CD14-positive monocyte (primary cell): ENCODE measurements around the gene HSPA6. TPM values are rescaled to one million over a fixed set of nuclear protein-coding genes. Genes with fewer than 3 reads are reported as not detected.
A peak's percentile ranks its signal among the peaks of the same experiment; 100 is the strongest.

Experiments used
- DNase-seq, 3 donors: peaks; one replicate each; pipeline ENCODE4 v3.0.0-alpha.2; 2011 to 2022
- H2AFZ ChIP-seq: 2 replicates; pipeline ENCODE4 v1.6.0; 2012; ENCODE audit warnings: mild to moderate bottlenecking, low read depth, low read length, inconsistent platforms; ENCODE audit not compliant: insufficient read depth, poor library complexity, severe bottlenecking
- H3K27ac ChIP-seq, 2 donors: 1 replicate in 1 of 2; 2 replicates in 1 of 2; pipeline ENCODE4 v1.5.1; 2012 to 2013; ENCODE audit warnings: low read length in 2 of 2, control low read depth in 1 of 2, inconsistent platforms in 1 of 2, low read depth in 1 of 2, mild to moderate bottlenecking in 1 of 2
- H3K27me3 ChIP-seq, 2 donors: one replicate each; pipeline versions ENCODE4 v1.6.0 to v1.6.1; 2011 to 2013; ENCODE audit warnings: low read length in 2 of 2; ENCODE audit not compliant: control insufficient read depth in 2 of 2, insufficient read depth in 2 of 2
- H3K36me3 ChIP-seq, 2 donors: replicated peaks in 1 of 2; 1 replicate in 1 of 2; 2 replicates in 1 of 2; pipeline versions ENCODE4 v1.5.1 to v1.6.1; 2012 to 2013; ENCODE audit warnings: low read length in 2 of 2, control low read depth in 1 of 2, inconsistent platforms in 1 of 2, mild to moderate bottlenecking in 1 of 2; ENCODE audit not compliant: insufficient read depth in 2 of 2, control insufficient read depth in 1 of 2
- H3K4me1 ChIP-seq, 2 donors: 1 replicate in 1 of 2; 2 replicates in 1 of 2; pipeline versions ENCODE4 v1.5.1 to v1.6.1; 2012 to 2013; ENCODE audit warnings: low read length in 2 of 2, control low read depth in 1 of 2, inconsistent platforms in 1 of 2, mild to moderate bottlenecking in 1 of 2, moderate library complexity in 1 of 2; ENCODE audit not compliant: insufficient read depth in 2 of 2, control insufficient read depth in 1 of 2
- H3K4me2 ChIP-seq: replicated peaks from 2 replicates; pipeline ENCODE3; 2012; ENCODE audit warnings: low read length, moderate library complexity, mild to moderate bottlenecking; ENCODE audit not compliant: poor library complexity, severe bottlenecking; ENCODE audit errors: extremely low read depth
- H3K4me3 ChIP-seq, 3 experiments: fragments of 200-600 bp in 1 of 3; sonication (generic) in 1 of 3; replicated peaks in 1 of 3; 1 replicate in 2 of 3; 2 replicates in 1 of 3; pipeline ENCODE4 v1.5.1; 2011 to 2013; ENCODE audit warnings: low read length in 3 of 3, mild to moderate bottlenecking in 3 of 3, control low read depth in 2 of 3, low read depth in 2 of 3, inconsistent platforms in 1 of 3, moderate library complexity in 1 of 3
- H3K79me2 ChIP-seq: 2 replicates; pipeline ENCODE4 v1.6.0; 2012; ENCODE audit warnings: mild to moderate bottlenecking, control low read depth, inconsistent platforms, low read length, moderate library complexity; ENCODE audit not compliant: insufficient read depth
- H3K9ac ChIP-seq: 2 replicates; pipeline ENCODE4 v1.6.0; 2017; ENCODE audit warnings: low read length, mild to moderate bottlenecking; ENCODE audit not compliant: insufficient read depth, poor library complexity, severe bottlenecking
- H3K9me3 ChIP-seq, 2 donors: replicated peaks in 1 of 2; 1 replicate in 1 of 2; 2 replicates in 1 of 2; pipeline versions ENCODE4 v1.5.1 to v1.6.1; 2012 to 2013; ENCODE audit warnings: low read length in 2 of 2, control low read depth in 1 of 2; ENCODE audit not compliant: control insufficient read depth in 1 of 2, insufficient read depth in 1 of 2
- H4K20me1 ChIP-seq: 2 replicates; pipeline ENCODE4 v1.6.0; 2012; ENCODE audit warnings: mild to moderate bottlenecking, low read length, control low read depth, moderate library complexity; ENCODE audit not compliant: insufficient read depth
- H3K27ac Mint-ChIP-seq, 7 donors: one replicate each; pipeline ENCODE4 v1.8.0; 2020; ENCODE audit warnings: mild to moderate bottlenecking in 7 of 7, mixed read lengths in 7 of 7, moderate library complexity in 6 of 7, inconsistent platforms in 2 of 7
- H3K27me3 Mint-ChIP-seq, 3 donors: one replicate each; pipeline ENCODE4 v1.8.0; 2021 to 2022; ENCODE audit warnings: low read depth in 3 of 3, mild to moderate bottlenecking in 3 of 3, mixed read lengths in 3 of 3, moderate library complexity in 3 of 3, inconsistent platforms in 1 of 3
- H3K36me3 Mint-ChIP-seq, 2 donors: one replicate each; pipeline ENCODE4 v1.8.0; 2020; ENCODE audit warnings: mixed read lengths in 2 of 2, inconsistent platforms in 1 of 2, mild to moderate bottlenecking in 1 of 2
- H3K4me1 Mint-ChIP-seq: one replicate; pipeline ENCODE4 v1.8.0; 2020; ENCODE audit warnings: mild to moderate bottlenecking, mixed read lengths
- H3K4me3 Mint-ChIP-seq, 2 donors: one replicate each; pipeline ENCODE4 v1.8.0; 2020; ENCODE audit warnings: mild to moderate bottlenecking in 2 of 2, mixed read lengths in 2 of 2, moderate library complexity in 1 of 2
- H3K9me3 Mint-ChIP-seq, 7 donors: one replicate each; pipeline ENCODE4 v1.8.0; 2020 to 2022; ENCODE audit warnings: mixed read lengths in 7 of 7, mild to moderate bottlenecking in 6 of 7, moderate library complexity in 6 of 7, inconsistent platforms in 2 of 7
- WGBS: methylation state at CpG from one replicate; pipeline ENCODE4 v1.1.5; 2013; ENCODE audit warnings: missing lambda C conversion rate; ENCODE audit not compliant: insufficient coverage; 5-methylcytosine and 5-hydroxymethylcytosine counted together
- intact Hi-C, 2 donors: fragments of 100-400 bp; cut with micrococcal nuclease; formaldehyde crosslinking; loops; one replicate each; pipeline versions ENCODE4 v1.15.0 to v1.15.1; 2023
- polyA plus RNA-seq, 3 donors: library from polyadenylated mRNA; depleted of rRNA in 1 of 3; unstranded in 2 of 3; stranded (reverse) in 1 of 3; fragments of 300-500 nt in 2 of 3; fragments of >200 nt in 1 of 3; fragmentation: Illumina TruSeq in 2 of 3; gene quantifications; 1 replicate in 2 of 3; 2 replicates in 1 of 3; pipeline ENCODE4 v1.2.3, GENCODE V29; 2012 to 2021
- TF ChIP-seq, protein P1 (sequence below): fragments of 200-600 bp; IDR thresholded peaks from one replicate; pipeline ENCODE4 v1.8.0; 2022; ENCODE audit warnings: antibody characterized with exemption, mild to moderate bottlenecking

HSPA6 gene
- polyA plus RNA-seq, 3 donors, result 3.4 to 37.5 (median 19.3) TPM

DNA sequence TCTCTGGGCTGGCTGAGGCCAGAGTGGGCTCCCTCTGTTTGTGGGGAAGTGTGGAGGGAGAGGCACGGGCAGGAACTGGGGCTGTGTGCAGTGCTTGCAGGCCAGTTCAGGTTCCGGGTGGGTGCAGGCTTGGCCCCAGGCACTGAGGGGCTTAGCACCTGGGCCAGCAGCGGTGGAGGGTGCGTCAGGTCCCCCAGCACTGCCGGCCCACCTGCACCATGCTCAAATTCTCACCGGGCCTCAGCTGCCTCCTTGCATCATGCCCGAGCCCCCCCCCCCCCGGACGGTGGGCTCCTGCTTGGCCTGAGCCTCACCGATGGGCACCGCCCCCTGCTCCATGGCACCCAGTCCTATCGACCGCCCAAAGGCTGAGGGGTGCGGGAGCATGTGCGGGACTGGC, 45.4 kb upstream of the HSPA6 start:
- Mint-ChIP-seq H3K27me3 (peaks cover 30 to 46% (median 44%) of the 10 kb centered on the region in 3 donors), H3K36me3 (no peaks in the 10 kb centered on the region), H3K4me1 (no peaks in the 10 kb centered on the region), H3K4me3 (no peak overlapping the region), H3K27ac (no peak overlapping the region), H3K9me3 (peaks cover 2 to 20% (median 8%) of the 10 kb centered on the region in 7 donors)
- Histone ChIP-seq H3K9me3 (peaks cover 0 to 4% of the 10 kb centered on the region in 2 donors), H3K4me1 (no peaks in the 10 kb centered on the region), H4K20me1 (no peaks in the 10 kb centered on the region), H3K79me2 (no peaks in the 10 kb centered on the region), H3K4me2 (no peak overlapping the region), H3K9ac (no peak overlapping the region), H2AFZ (no peak overlapping the region), H3K27me3 (peaks cover 31 to 83% of the 10 kb centered on the region in 2 donors), H3K4me3 (no peak overlapping the region), H3K36me3 (no peaks in the 10 kb centered on the region), H3K27ac (no peak overlapping the region)
- DNase-seq, result no peak
- WGBS, result 94% methylated on average over 13 of the region's 15 CpGs
- intact Hi-C loops, result no loop called here
- TF ChIP-seq, protein P1, sequence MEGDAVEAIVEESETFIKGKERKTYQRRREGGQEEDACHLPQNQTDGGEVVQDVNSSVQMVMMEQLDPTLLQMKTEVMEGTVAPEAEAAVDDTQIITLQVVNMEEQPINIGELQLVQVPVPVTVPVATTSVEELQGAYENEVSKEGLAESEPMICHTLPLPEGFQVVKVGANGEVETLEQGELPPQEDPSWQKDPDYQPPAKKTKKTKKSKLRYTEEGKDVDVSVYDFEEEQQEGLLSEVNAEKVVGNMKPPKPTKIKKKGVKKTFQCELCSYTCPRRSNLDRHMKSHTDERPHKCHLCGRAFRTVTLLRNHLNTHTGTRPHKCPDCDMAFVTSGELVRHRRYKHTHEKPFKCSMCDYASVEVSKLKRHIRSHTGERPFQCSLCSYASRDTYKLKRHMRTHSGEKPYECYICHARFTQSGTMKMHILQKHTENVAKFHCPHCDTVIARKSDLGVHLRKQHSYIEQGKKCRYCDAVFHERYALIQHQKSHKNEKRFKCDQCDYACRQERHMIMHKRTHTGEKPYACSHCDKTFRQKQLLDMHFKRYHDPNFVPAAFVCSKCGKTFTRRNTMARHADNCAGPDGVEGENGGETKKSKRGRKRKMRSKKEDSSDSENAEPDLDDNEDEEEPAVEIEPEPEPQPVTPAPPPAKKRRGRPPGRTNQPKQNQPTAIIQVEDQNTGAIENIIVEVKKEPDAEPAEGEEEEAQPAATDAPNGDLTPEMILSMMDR, result no peak

DNA sequence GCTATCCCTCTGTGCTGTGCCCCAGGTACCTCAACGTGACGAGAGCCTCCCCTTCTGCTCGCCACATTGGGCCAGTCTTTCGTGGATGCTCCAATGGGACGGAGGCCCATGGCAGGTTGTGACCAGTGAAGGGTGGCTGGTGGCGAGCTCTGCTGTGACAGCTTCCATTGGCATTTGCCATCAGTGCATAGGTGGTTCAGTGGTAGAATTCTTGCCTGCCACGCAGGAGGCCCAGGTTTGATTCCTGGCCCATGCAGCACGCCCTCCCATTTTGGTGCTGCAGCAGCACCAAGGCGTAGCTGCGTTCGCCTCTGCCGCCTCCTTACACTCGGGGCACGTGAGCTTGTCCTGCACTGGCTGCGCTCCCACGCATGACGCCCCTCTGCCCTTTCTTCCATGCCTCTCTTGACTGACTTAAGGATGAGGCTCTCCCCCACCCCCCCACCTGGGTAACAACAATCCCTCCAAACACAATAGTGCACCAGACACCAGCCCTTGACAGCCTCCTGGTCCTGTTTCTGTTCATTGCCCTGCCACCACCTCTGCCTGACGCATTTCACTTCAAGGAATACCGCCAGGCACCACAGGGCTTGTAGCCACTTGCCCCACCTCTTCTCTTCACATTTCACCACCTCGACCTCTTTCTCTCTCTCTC, 43.8 kb upstream of the HSPA6 start:
- TF ChIP-seq, protein P1, result no peak
- H2AFZ ChIP-seq, result no peak overlapping the region
- 78% methylated on average over 16 of the region's 20 CpGs for WGBS
- H3K36me3 ChIP-seq, result no peaks in the 10 kb centered on the region
- peak overlapping the region in 1 of 2 donors; percentile 54 for H3K4me3 Mint-ChIP-seq
- DNase-seq, result no peak
- H3K9ac ChIP-seq, result no peak overlapping the region
- H3K9me3 ChIP-seq, result peaks cover 0 to 2% of the 10 kb centered on the region in 2 donors
- intact Hi-C loops, result no loop called here
- H3K27ac ChIP-seq, result no peak overlapping the region
- H3K36me3 Mint-ChIP-seq, result no peaks in the 10 kb centered on the region
- peaks cover 2 to 14% (median 7%) of the 10 kb centered on the region in 7 donors for H3K9me3 Mint-ChIP-seq
- H4K20me1 ChIP-seq, result no peaks in the 10 kb centered on the region
- H3K27me3 Mint-ChIP-seq, result peaks cover 19 to 37% (median 34%) of the 10 kb centered on the region in 3 donors
- H3K27ac Mint-ChIP-seq, result no peak overlapping the region
- no peak overlapping the region for H3K4me3 ChIP-seq
- no peak overlapping the region for H3K4me2 ChIP-seq
- H3K4me1 Mint-ChIP-seq, result no peaks in the 10 kb centered on the region
- peaks cover 20 to 69% of the 10 kb centered on the region in 2 donors for H3K27me3 ChIP-seq
- H3K4me1 ChIP-seq, result no peaks in the 10 kb centered on the region
- H3K79me2 ChIP-seq, result no peaks in the 10 kb centered on the region
